ENCODE data around the gene MAG. TPM values are rescaled to one million over a fixed set of nuclear protein-coding genes. Genes with fewer than 3 reads are reported as not detected.
A peak's percentile ranks its signal among the peaks of the same experiment; 100 is the strongest.

Gene MAG
- total and polyA plus RNA-seq, 9 of the 15 experiments (the other 6 are each of a cell fraction or from before 2014, with no cell fraction given) = 0.11 to 10.0 (median 1.6) TPM

GRCh38 chr19:35306473-35307246 lies 14.7 kb downstream of the MAG start (continued):
- TF ChIP-seq ZBTB34 (CRISPR knock-in tag; IDR thresholded peaks at IDR 0.05) = no peak
- TF ChIP-seq CBFA2T3 (IDR thresholded peaks at IDR 0.05) = no peak
- no peak for TF ChIP-seq THAP12 (CRISPR knock-in tag; IDR thresholded peaks at IDR 0.05)
- TF ChIP-seq SRSF7 (optimal IDR thresholded peaks at IDR 0.05; ENCODE audit: low read depth, low read length) = no peak
- no peak for TF ChIP-seq ZNF140 (CRISPR knock-in tag; IDR thresholded peaks at IDR 0.05)
- no peak for TF ChIP-seq MTF1 (CRISPR knock-in tag; IDR thresholded peaks at IDR 0.05; ENCODE audit: borderline replicate concordance)
- TF ChIP-seq ZMIZ1 (IDR thresholded peaks at IDR 0.05; ENCODE audit: low read depth in 2 of 2, low read length in 2 of 2) = no peak
- TF ChIP-seq ZC3H4 (CRISPR knock-in tag; IDR thresholded peaks at IDR 0.05; ENCODE audit: borderline replicate concordance) = no peak
- peak; percentile 94 for TF ChIP-seq ZNF592 (IDR thresholded peaks at IDR 0.05)
- no peak for TF ChIP-seq NKRF (IDR thresholded peaks at IDR 0.05; ENCODE audit: borderline replicate concordance)
- no peak for TF ChIP-seq HMBOX1 (IDR thresholded peaks at IDR 0.05)

Measured in K562 (cell line).